ENCODE measurements around the gene UBASH3B.
A peak's percentile ranks its signal among the peaks of the same experiment; 100 is the strongest.

UBASH3B gene

GRCh38 chr11:122690384-122690783, 34.9 kb downstream of the UBASH3B start:
- no peak for DNase-seq (ENCODE audit: low read depth in 1 of 2, low spot score in 1 of 2)
- no peak overlapping the region for H3K4me3 ChIP-seq (replicated peaks; ENCODE audit: insufficient read depth, low read length)
- TF ChIP-seq POLR2AphosphoS5 (IDR thresholded peaks at IDR 0.05; ENCODE audit: low read depth) (no peak), GABPA (IDR thresholded peaks at IDR 0.05; ENCODE audit: low read depth) (no peak), SPI1 (IDR thresholded peaks at IDR 0.05; ENCODE audit: borderline replicate concordance, low read depth) (no peak)
- TF ChIP-seq, protein P1, sequence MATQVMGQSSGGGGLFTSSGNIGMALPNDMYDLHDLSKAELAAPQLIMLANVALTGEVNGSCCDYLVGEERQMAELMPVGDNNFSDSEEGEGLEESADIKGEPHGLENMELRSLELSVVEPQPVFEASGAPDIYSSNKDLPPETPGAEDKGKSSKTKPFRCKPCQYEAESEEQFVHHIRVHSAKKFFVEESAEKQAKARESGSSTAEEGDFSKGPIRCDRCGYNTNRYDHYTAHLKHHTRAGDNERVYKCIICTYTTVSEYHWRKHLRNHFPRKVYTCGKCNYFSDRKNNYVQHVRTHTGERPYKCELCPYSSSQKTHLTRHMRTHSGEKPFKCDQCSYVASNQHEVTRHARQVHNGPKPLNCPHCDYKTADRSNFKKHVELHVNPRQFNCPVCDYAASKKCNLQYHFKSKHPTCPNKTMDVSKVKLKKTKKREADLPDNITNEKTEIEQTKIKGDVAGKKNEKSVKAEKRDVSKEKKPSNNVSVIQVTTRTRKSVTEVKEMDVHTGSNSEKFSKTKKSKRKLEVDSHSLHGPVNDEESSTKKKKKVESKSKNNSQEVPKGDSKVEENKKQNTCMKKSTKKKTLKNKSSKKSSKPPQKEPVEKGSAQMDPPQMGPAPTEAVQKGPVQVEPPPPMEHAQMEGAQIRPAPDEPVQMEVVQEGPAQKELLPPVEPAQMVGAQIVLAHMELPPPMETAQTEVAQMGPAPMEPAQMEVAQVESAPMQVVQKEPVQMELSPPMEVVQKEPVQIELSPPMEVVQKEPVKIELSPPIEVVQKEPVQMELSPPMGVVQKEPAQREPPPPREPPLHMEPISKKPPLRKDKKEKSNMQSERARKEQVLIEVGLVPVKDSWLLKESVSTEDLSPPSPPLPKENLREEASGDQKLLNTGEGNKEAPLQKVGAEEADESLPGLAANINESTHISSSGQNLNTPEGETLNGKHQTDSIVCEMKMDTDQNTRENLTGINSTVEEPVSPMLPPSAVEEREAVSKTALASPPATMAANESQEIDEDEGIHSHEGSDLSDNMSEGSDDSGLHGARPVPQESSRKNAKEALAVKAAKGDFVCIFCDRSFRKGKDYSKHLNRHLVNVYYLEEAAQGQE (IDR thresholded peaks at IDR 0.05; ENCODE audit: insufficient replicate concordance, low read depth): no peak
- TF ChIP-seq, protein P2, sequence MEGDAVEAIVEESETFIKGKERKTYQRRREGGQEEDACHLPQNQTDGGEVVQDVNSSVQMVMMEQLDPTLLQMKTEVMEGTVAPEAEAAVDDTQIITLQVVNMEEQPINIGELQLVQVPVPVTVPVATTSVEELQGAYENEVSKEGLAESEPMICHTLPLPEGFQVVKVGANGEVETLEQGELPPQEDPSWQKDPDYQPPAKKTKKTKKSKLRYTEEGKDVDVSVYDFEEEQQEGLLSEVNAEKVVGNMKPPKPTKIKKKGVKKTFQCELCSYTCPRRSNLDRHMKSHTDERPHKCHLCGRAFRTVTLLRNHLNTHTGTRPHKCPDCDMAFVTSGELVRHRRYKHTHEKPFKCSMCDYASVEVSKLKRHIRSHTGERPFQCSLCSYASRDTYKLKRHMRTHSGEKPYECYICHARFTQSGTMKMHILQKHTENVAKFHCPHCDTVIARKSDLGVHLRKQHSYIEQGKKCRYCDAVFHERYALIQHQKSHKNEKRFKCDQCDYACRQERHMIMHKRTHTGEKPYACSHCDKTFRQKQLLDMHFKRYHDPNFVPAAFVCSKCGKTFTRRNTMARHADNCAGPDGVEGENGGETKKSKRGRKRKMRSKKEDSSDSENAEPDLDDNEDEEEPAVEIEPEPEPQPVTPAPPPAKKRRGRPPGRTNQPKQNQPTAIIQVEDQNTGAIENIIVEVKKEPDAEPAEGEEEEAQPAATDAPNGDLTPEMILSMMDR (IDR thresholded peaks at IDR 0.05; ENCODE audit: insufficient read depth, low read length): no peak
- H3K27ac ChIP-seq (replicated peaks): peak overlapping the region; percentile 87
- no peaks in the 10 kb centered on the region for H3K27me3 ChIP-seq (ENCODE audit: insufficient read depth, poor library complexity, severe bottlenecking)

- Histone ChIP-seq H3K4me3 (replicated peaks; ENCODE audit: insufficient read depth, low read length) (no peak overlapping the region), H3K27ac (replicated peaks) (peak overlapping the region; percentile 87), H3K27me3 (ENCODE audit: insufficient read depth, poor library complexity, severe bottlenecking) (no peaks in the 10 kb centered on the region)
- DNase-seq (ENCODE audit: low read depth in 1 of 2, low spot score in 1 of 2): peak in 1 of 2 experiments; percentile 90
- TF ChIP-seq GABPA (IDR thresholded peaks at IDR 0.05; ENCODE audit: low read depth) (no peak), POLR2AphosphoS5 (IDR thresholded peaks at IDR 0.05; ENCODE audit: low read depth) (peak; percentile 56), SPI1 (IDR thresholded peaks at IDR 0.05; ENCODE audit: borderline replicate concordance, low read depth) (peak; percentile 35; the same call in 1 of the 2 replicates)
- TF ChIP-seq, protein P2 (IDR thresholded peaks at IDR 0.05; ENCODE audit: insufficient read depth, low read length): no peak
- TF ChIP-seq, protein P1 (IDR thresholded peaks at IDR 0.05; ENCODE audit: insufficient replicate concordance, low read depth): peak; percentile 44
Measured at GRCh38 chr11:122690801-122691548, 35.5 kb downstream of the UBASH3B start.

DNA sequence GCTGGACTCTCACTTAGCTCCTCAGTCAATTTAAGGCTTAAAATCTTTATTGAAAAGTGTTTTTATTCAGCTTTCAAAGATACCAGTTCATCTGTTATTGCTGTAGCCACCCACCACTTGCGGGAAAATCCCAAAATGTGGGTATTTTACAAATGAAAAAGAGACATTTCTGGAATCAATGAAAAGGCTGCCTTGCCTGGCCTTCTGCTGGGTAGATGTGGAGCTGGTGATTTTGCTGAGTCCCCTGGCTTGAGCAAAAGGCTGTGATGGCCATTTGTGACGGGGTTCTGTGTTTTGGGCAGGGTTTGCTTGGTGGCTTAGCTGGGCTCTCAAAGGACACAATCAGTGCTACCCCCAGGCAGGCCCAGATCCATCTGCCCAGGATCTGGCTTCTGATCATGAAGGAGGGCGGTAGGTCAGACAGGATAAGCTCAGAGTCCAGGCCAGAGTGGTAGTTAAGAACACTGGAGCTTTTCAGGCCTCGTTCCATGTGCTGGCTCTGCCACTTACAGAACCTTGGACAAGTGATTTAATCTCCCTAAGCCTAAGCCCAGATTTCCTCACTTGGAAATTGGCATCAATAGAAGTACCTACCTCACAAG, 36.1 kb downstream of the UBASH3B start:
- TF ChIP-seq, protein P2 (IDR thresholded peaks at IDR 0.05; ENCODE audit: insufficient read depth, low read length): no peak
- TF ChIP-seq, protein P1 (IDR thresholded peaks at IDR 0.05; ENCODE audit: insufficient replicate concordance, low read depth): no peak
- no peak for TF ChIP-seq GABPA (IDR thresholded peaks at IDR 0.05; ENCODE audit: low read depth)
- TF ChIP-seq POLR2AphosphoS5 (IDR thresholded peaks at IDR 0.05; ENCODE audit: low read depth): no peak
- no peak for TF ChIP-seq SPI1 (IDR thresholded peaks at IDR 0.05; ENCODE audit: borderline replicate concordance, low read depth)
- Histone ChIP-seq H3K4me3 (replicated peaks; ENCODE audit: insufficient read depth, low read length) (no peak overlapping the region), H3K27ac (replicated peaks) (peak overlapping the region; percentile 87), H3K27me3 (ENCODE audit: insufficient read depth, poor library complexity, severe bottlenecking) (no peaks in the 10 kb centered on the region)
- DNase-seq (ENCODE audit: low read depth in 1 of 2, low spot score in 1 of 2): no peak

All from HL-60 (cell line).